GM21786 (cell line): Measurements from ENCODE around the gene BTBD9.

Source experiments
- ATAC-seq: cut with Tn5 transposase; IDR thresholded peaks from one replicate; pipeline ENCODE4 v1.9.1; 2021; ENCODE audit not compliant: unreplicated experiment

BTBD9 gene

GRCh38 chr6:38566295-38567030, 73.3 kb downstream of the BTBD9 start:
- no peak for ATAC-seq

DNA sequence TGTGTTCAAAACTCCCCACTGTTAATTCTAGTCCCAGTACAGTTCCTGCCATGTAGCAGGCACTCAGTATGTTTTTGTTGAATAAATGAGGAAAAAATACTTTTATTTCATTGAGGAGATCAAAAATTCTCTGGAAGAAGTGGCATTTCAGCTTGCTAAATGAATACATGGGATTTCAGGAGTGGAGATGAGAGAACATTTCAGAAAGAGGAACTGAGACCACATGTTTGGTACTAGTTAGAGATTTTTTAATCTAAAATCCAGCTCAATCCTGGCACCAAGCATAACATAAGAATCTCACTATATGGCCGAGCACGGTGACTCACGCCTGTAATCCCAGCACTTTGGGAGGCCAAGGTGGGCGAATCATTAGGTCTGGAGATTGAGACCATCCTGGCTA, 75.4 kb downstream of the BTBD9 start:
- no peak for ATAC-seq

GRCh38 chr6:38555606-38556005, 84.1 kb downstream of the BTBD9 start:
- ATAC-seq, result no peak

- ATAC-seq, result no peak
Observed at GRCh38 chr6:38554700-38555413, 84.9 kb downstream of the BTBD9 start.

GRCh38 chr6:38554014-38554413, 85.7 kb downstream of the BTBD9 start:
- ATAC-seq, result no peak

DNA sequence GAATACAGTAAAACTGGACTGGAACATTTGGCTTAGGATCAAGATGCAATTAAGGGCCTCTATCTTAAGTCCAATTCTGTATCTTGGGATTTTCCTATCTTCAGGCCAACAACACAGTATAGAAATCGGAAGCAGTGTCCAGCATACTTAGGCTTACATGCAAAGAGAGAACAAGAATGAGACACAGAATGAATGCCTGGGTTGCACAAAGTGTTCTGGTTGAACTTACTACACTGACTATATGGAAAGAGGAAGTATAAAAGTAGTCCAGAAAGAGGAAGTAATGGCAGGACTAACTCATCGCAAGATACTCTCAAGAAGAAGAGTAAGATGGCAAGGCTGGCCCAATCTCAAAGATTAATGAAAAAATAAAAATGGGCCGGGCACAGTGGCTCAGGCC, 87.6 kb downstream of the BTBD9 start:
- ATAC-seq, result no peak

- no peak for ATAC-seq
Observed at GRCh38 chr6:38549795-38550194, 89.9 kb downstream of the BTBD9 start.

DNA sequence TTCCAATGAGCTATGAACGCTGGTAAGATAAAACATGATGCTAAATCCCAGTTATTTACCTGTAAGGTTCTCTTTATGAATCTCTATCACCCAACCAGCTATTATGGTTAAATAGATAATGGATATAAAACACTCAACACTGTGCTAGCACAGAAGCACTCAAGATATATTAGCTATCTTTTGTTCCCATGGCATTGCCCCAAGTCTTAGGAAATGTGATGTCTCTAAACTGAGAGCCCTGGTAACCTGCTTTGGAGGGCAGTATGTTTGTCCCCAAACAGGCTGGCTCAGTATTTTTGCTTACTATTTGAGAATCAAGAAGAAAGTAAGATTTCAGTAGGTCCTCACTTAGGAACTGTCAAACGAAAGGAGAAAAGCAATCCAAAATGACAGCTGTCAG, 90.5 kb downstream of the BTBD9 start:
- ATAC-seq, result no peak

- ATAC-seq, result no peak
Observed at GRCh38 chr6:38543022-38543421, 96.7 kb downstream of the BTBD9 start.

GRCh38 chr6:38542031-38542430, 97.7 kb downstream of the BTBD9 start:
- no peak for ATAC-seq

GRCh38 chr6:38533064-38533463, 106.7 kb downstream of the BTBD9 start:
- ATAC-seq, result no peak

DNA sequence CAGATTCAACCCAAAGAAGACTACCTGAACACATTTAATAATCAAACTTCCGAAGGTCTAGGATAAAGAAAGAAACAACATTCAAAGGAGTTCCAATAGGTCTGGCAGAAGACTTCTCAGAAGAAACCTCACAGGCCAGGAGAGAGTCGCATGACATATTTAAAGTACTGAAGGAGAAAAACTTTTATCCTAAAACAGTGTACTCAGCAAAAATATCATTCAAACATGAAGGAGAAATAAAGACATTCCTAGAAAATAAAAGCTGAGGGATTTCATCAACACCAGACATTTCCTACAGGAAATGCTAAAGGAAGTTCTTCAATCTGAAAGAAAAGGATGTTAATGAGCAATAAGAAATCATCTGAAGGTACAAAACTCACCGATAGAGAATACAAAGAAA, 108.6 kb downstream of the BTBD9 start:
- no peak for ATAC-seq

DNA sequence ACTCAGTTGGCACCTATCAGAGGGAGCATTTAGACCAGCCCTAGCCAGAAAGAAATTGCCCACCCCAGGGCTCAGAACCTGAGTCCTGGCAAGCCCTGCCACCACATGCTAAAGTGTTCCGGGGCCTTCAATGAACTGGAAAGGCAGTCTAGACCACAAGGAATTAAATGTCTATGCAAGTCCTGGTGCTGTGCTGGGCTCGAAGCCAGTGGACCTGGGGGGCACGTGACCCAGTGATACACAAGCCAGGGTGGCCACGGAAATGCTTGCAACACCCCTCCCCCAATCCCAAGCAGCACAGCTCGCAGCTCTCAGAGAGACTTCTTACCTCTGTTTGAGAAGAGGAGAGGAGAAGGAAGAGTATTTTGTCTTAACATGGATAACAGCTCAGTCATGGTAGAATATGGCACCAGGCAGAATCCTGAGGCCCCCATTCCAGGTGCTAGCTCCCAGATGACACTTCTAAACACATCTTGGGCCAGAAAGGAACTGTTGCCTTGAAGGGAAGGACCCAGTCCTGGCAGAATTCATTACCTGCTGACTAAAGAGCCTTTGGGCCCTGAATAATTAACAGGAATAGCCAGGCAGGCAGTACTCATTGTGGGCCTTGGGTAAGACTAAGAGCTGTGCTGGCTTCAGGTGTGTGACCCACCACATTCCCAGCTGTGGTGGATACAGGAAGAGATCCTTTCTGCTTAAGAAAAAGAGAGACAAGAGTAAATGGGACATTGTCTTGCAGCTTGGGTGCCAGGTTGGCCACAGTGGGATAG, 111.3 kb downstream of the BTBD9 start:
- ATAC-seq, result no peak

GRCh38 chr6:38527371-38527770, 112.4 kb downstream of the BTBD9 start:
- ATAC-seq, result no peak

DNA sequence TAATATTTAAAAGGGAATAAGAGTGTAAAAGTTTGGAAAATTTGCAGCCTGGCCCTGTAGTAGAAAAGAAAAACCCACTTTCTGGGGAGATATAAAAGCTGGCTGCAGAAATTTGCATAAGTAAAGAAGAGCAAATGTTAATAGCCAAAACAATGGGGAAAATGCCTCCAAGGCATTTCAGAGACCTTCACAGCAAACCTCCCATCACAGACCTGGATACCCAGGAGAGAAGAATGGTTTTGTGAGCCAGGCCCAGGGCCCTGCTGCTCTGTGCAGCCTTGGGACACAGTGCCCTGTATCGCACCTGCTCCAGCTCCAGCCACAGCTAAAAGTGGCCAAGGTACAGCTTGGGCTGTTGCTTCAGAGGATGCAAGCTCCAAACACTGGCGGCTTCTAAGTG, 113.8 kb downstream of the BTBD9 start:
- ATAC-seq, result no peak

GRCh38 chr6:38524436-38525145, 115.1 kb downstream of the BTBD9 start:
- ATAC-seq, result no peak

DNA sequence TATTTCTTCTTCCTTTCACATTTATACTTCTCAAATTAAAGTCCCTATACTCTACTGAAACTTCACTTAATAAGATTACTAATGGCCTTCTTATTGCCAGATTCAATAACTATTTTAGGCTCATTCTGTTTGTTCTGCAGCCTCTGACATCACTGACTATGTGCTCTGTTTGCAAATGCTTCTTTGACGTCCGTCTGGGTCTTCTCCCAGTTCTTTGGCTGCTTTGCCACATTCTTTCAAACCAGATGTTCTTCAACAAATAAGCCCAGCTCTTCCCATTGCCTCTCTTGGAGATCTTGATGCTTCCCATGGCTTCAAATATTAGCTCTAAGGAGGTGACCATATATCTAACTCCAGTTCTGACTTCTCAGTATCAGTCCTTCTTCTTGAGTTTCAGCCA, 117.4 kb downstream of the BTBD9 start:
- ATAC-seq, result no peak

GRCh38 chr6:38518511-38519304, 121.0 kb downstream of the BTBD9 start:
- ATAC-seq, result no peak

DNA sequence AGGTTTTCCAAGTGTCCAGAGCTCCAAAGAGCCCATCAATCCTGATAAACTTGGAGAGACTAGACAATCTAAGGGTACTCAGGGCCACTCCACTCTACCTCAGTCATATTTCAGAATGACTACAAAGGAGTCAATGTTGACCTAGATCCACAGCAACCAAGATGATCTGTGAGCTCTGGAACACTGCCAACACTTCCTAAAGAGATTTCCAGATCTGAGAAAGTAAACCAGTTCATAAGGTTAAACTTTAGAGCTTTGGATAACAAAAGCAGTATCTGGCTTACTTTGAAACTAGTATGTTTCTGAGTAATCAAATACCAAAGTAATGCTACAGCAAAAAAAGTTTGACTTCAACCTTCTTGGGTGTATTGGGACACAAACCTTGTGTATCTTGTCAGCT, 122.7 kb downstream of the BTBD9 start:
- no peak for ATAC-seq

DNA sequence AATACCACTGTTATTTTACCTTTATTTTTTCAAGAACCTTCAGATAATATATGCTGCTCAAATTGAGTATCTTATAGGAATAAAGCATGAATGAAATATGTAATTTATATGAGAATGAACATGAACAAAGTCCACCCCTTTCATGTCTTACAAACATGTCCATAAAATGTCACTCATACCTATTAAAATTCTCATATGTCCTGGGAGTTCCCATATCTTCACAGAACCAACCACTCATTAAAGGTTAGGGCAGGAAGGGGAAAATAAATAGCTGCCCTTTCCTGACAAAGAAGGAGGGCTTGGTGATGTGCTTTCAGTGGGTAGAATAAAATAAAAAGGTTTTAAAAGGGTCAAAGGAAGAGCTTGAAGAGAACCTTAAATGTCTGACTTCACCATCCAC, 125.3 kb downstream of the BTBD9 start:
- no peak for ATAC-seq

DNA sequence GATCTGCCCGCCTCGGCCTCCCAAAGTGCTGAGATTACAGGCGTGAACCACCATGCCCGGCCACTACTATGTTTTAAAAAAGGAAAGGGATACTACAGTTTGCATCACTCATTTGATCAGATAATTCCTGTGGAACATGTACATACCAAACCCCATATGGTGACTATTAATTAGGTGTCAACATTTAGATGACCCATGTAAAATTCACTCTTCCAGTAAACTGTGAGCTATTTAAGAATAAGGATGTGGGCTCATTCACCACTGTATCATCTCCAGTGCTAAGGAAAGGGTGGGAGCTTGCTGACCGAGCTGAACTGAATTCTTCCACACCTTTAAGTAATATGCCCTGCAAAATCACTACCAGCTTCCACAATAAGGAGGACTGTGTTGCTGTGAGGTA, 127.5 kb downstream of the BTBD9 start:
- no peak for ATAC-seq
